ENCODE measurements around the gene KDM4E.

The KDM4E gene

GRCh38 chr11:95054356-95054755 lies 29.3 kb downstream of the KDM4E start:
- no peak for DNase-seq

- DNase-seq, result no peak
Observed at GRCh38 chr11:95055283-95055897, 30.3 kb downstream of the KDM4E start.

- DNase-seq, result no peak
Observed at GRCh38 chr11:95057959-95058358, 32.9 kb downstream of the KDM4E start.

- no peak for DNase-seq
Observed at GRCh38 chr11:95058621-95059020, 33.6 kb downstream of the KDM4E start.

- DNase-seq, result no peak
Observed at GRCh38 chr11:95059046-95059445, 34.0 kb downstream of the KDM4E start.

- no peak for DNase-seq
Observed at GRCh38 chr11:95065336-95065735, 40.3 kb downstream of the KDM4E start.

GRCh38 chr11:95066716-95067038 lies 41.6 kb downstream of the KDM4E start, which contains the start of gene SRSF8:
TSS of gene SRSF8 (plus strand) at chr11:95066919. CDS start at chr11:95067227, 308 bp downstream.
- no peak for DNase-seq

GRCh38 chr11:95067039-95067840 lies 42.2 kb downstream of the KDM4E start:
- peak; percentile 82 for DNase-seq

- DNase-seq, result no peak
Observed at GRCh38 chr11:95067841-95068219, 42.8 kb downstream of the KDM4E start.

- peak; percentile 71 for DNase-seq
Observed at GRCh38 chr11:95068549-95068948, 43.5 kb downstream of the KDM4E start.

GRCh38 chr11:95070471-95070870 lies 45.4 kb downstream of the KDM4E start:
- DNase-seq, result no peak

- DNase-seq, result no peak
Observed at GRCh38 chr11:95072948-95073347, 47.9 kb downstream of the KDM4E start.

- DNase-seq, result no peak
Observed at GRCh38 chr11:95074792-95075563, 49.9 kb downstream of the KDM4E start.

- no peak for DNase-seq
Observed at GRCh38 chr11:95076416-95076815, 51.4 kb downstream of the KDM4E start.

GRCh38 chr11:95076981-95077380 lies 51.9 kb downstream of the KDM4E start:
- DNase-seq, result no peak

Measured in activated CD4-positive, alpha-beta T cell treated with anti-CD3 and anti-CD28 coated beads for 48 hours (primary cell).